SK-N-SH (cell line): ENCODE results near the gene CHD2. TPM values are rescaled to one million over a fixed set of nuclear protein-coding genes. Genes with fewer than 3 reads are reported as not detected.

Source experiments
- CTCF ChIA-PET: fragments of 300-600, 350-600 bp; formaldehyde crosslinking; extraction: SDS; loops from one replicate; lab custom pipeline; 2021; lab: Yijun Ruan, JAX
- POLR2A ChIA-PET: fragments of 350-600 bp; sonication (Branson Sonifier 250); formaldehyde crosslinking; extraction: SDS; loops from one replicate; lab custom pipeline; 2020; ENCODE audit warnings: antibody characterized with exemption, inconsistent platforms; lab: Yijun Ruan, JAX
- DNase-seq: peaks from one replicate; pipeline ENCODE4 v3.0.0; 2012
- H2AFZ ChIP-seq: fragments of 200-600 bp; sonication (generic); 2 replicates; pipeline ENCODE4 v1.8.1; 2016; ENCODE audit warnings: antibody characterized with exemption, mild to moderate bottlenecking, low read depth
- H3F3A ChIP-seq: fragments of 200-600 bp; sonication (generic); replicated peaks from 2 replicates; pipeline ENCODE3; 2016; ENCODE audit warnings: antibody characterized with exemption, mild to moderate bottlenecking; ENCODE audit not compliant: insufficient read depth
- H3K27ac ChIP-seq, 2 experiments: fragments of 200-500 bp in 1 of 2; fragments of 200-600 bp in 1 of 2; sonication (Bioruptor generic) in 1 of 2; sonication (generic), shearing (Covaris generic) in 1 of 2; 2 replicates each; pipeline versions ENCODE4 v1.5.1 to v1.6.1; 2014 to 2016; ENCODE audit warnings: low read depth in 2 of 2, inconsistent platforms in 1 of 2, low read length in 1 of 2, mild to moderate bottlenecking in 1 of 2, mixed read lengths in 1 of 2
- H3K27me3 ChIP-seq: fragments of 200-600 bp; sonication (generic), shearing (Covaris generic); 2 replicates; pipeline ENCODE4 v1.6.1; 2016; ENCODE audit warnings: mixed run types; ENCODE audit not compliant: insufficient read depth
- H3K36me3 ChIP-seq, 2 experiments: fragments of 200-500 bp in 1 of 2; fragments of 200-600 bp in 1 of 2; sonication (Bioruptor generic) in 1 of 2; sonication (generic) in 1 of 2; replicated peaks in 1 of 2; 2 replicates each; pipeline versions ENCODE3 to v1.5.1; 2014 to 2016; ENCODE audit warnings: low read length in 1 of 2, mild to moderate bottlenecking in 1 of 2; ENCODE audit not compliant: insufficient read depth in 2 of 2, control insufficient read depth in 1 of 2
- H3K4me1 ChIP-seq, 2 experiments: fragments of 200-500 bp in 1 of 2; fragments of 200-600 bp in 1 of 2; sonication (Bioruptor generic) in 1 of 2; sonication (generic), shearing (Covaris generic) in 1 of 2; 2 replicates each; pipeline versions ENCODE4 v1.5.1 to v1.6.1; 2014 to 2016; ENCODE audit warnings: low read depth in 1 of 2, low read length in 1 of 2, mixed run types in 1 of 2; ENCODE audit not compliant: insufficient read depth in 2 of 2, control insufficient read depth in 1 of 2
- H3K4me2 ChIP-seq: fragments of 200-600 bp; sonication (generic), shearing (Covaris generic); 2 replicates; pipeline ENCODE4 v1.6.1; 2017; ENCODE audit warnings: mixed run types
- H3K4me3 ChIP-seq, 2 experiments: fragments of 200-500 bp in 1 of 2; fragments of 200-600 bp in 1 of 2; sonication (Bioruptor generic) in 1 of 2; sonication (generic), shearing (Covaris generic) in 1 of 2; 2 replicates each; pipeline versions ENCODE4 v1.5.1 to v1.8.1; 2014 to 2016; ENCODE audit warnings: low read depth in 2 of 2, inconsistent platforms in 1 of 2, low read length in 1 of 2, mild to moderate bottlenecking in 1 of 2, mixed read lengths in 1 of 2, moderate library complexity in 1 of 2
- H3K79me2 ChIP-seq: fragments of 200-600 bp; sonication (generic); 2 replicates; pipeline ENCODE4 v1.8.1; 2017; ENCODE audit warnings: mild to moderate bottlenecking; ENCODE audit not compliant: insufficient read depth
- H3K9ac ChIP-seq: fragments of 200-600 bp; sonication (generic); 2 replicates; pipeline ENCODE4 v1.6.1; 2017; ENCODE audit warnings: mixed run types
- H3K9me2 ChIP-seq: fragments of 200-600 bp; sonication (generic); 2 replicates; pipeline ENCODE4 v1.6.1; 2017; ENCODE audit warnings: mixed run types
- H3K9me3 ChIP-seq: fragments of 200-600 bp; sonication (generic); 2 replicates; pipeline ENCODE4 v1.6.1; 2017; ENCODE audit warnings: mixed run types, mild to moderate bottlenecking, moderate library complexity
- H4K20me1 ChIP-seq: fragments of 200-600 bp; sonication (generic); 2 replicates; pipeline ENCODE4 v1.6.1; 2017; ENCODE audit warnings: mild to moderate bottlenecking, mixed run types; ENCODE audit not compliant: insufficient read depth
- CHD2 ChIP-seq: fragments of 150-350 bp; IDR thresholded peaks from 2 replicates; pipeline ENCODE4 v1.6.1; 2018; ENCODE audit warnings: low read length; ENCODE audit not compliant: partially characterized antibody
- ELF1 ChIP-seq: IDR thresholded peaks from 2 replicates; pipeline ENCODE4 v1.4.0; 2012
- EP300 ChIP-seq, 2 experiments: IDR thresholded peaks; 2 replicates each; pipeline versions ENCODE4 v1.4.0 to v1.6.1; 2012; ENCODE audit warnings: borderline replicate concordance in 1 of 2, low read depth in 1 of 2, low read length in 1 of 2
- FOSL2 ChIP-seq: IDR thresholded peaks from 2 replicates; pipeline ENCODE4 v1.4.0; 2012; ENCODE audit warnings: low read depth, mild to moderate bottlenecking, moderate library complexity, borderline replicate concordance
- FOXJ3 ChIP-seq: sonication (generic); formaldehyde crosslinking; IDR thresholded peaks from 2 replicates; pipeline ENCODE4 v1.5.1; 2020; ENCODE audit warnings: mild to moderate bottlenecking, missing genetic modification reagents
- GABPA ChIP-seq: IDR thresholded peaks from 2 replicates; pipeline ENCODE4 v1.4.0; 2012; ENCODE audit warnings: low read depth, mild to moderate bottlenecking
- MEF2A ChIP-seq: IDR thresholded peaks from 2 replicates; pipeline ENCODE4 v1.4.0; 2012; ENCODE audit warnings: low read depth, borderline replicate concordance
- MXI1 ChIP-seq: IDR thresholded peaks from 2 replicates; pipeline ENCODE4 v1.6.1; 2012; ENCODE audit warnings: mild to moderate bottlenecking, low read depth, low read length, improper control_type of control experiment
- NRF1 ChIP-seq: IDR thresholded peaks from 2 replicates; pipeline ENCODE4 v1.6.1; 2012; ENCODE audit warnings: low read depth, mild to moderate bottlenecking, low read length
- RAD21 ChIP-seq: IDR thresholded peaks from 2 replicates; pipeline ENCODE4 v1.6.1; 2012; ENCODE audit warnings: mild to moderate bottlenecking, low read length
- RFX5 ChIP-seq: IDR thresholded peaks from 2 replicates; pipeline ENCODE4 v1.6.1; 2012; ENCODE audit warnings: mild to moderate bottlenecking, improper control_type of control experiment, low read length
- SIN3A ChIP-seq: IDR thresholded peaks from 2 replicates; pipeline ENCODE4 v1.6.1; 2012; ENCODE audit warnings: low read depth, mild to moderate bottlenecking, low read length, moderate library complexity, borderline replicate concordance
- SMC3 ChIP-seq: IDR thresholded peaks from 2 replicates; pipeline ENCODE4 v1.6.1; 2012; ENCODE audit warnings: low read depth, low read length, improper control_type of control experiment
- TCF12 ChIP-seq: IDR thresholded peaks from 2 replicates; pipeline ENCODE4 v1.4.0; 2012
- WGBS: methylation state at CpG from one replicate; pipeline ENCODE4 v1.1.6; 2017; ENCODE audit warnings: low lambda C conversion rate; 5-methylcytosine and 5-hydroxymethylcytosine counted together
- polyA plus RNA-seq, 3 experiments: library from polyadenylated mRNA; depleted of rRNA; stranded (reverse); fragments of >200 nt; gene quantifications; 2 replicates each; pipeline ENCODE4 v1.2.3, GENCODE V29; 2012
- TF ChIP-seq, protein P1 (sequence below): fragments of 150-350 bp; IDR thresholded peaks from 2 replicates; pipeline ENCODE4 v1.6.1; 2016; ENCODE audit warnings: mild to moderate bottlenecking, low read depth, low read length
- TF ChIP-seq, protein P2 (sequence below): fragments of 150-350 bp; IDR thresholded peaks from 2 replicates; pipeline ENCODE4 v1.6.1; 2017; ENCODE audit warnings: antibody characterized with exemption, low read length, low read depth, borderline replicate concordance

The CHD2 gene
- polyA plus RNA-seq, 1 of the 3 experiments (the other 2 are of a cell fraction), result 25.3 TPM

DNA sequence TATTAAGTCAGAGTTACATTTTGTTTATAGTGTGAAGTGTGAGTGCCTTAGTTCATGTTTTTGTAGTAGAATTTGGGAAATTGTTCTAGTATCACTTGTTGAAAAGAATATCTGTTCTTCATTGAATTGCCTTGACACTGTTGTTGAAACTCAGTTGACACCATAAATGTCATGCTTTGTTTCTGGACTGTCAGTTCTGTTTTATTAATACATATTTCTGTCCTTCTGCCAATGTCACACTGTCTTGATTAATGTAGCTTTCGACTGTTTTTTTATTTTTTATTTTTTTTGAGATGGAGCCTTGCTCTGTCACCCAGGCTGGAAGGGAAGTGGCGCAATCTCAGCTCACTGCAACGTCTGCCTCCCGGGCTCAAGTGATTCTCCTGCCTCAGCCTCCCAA lies 59.1 kb downstream of the CHD2 start:
- WGBS, result 98% methylated on average over 4 of the region's 4 CpGs
- Histone ChIP-seq H3K27ac (no peak overlapping the region; a peak in 1 of 4 replicates), H3K27me3 (no peaks in the 10 kb centered on the region), H3K9ac (no peak overlapping the region), H3K9me2 (no peaks in the 10 kb centered on the region), H3K4me1 (no peaks in the 10 kb centered on the region), H3K36me3 (peaks cover 82 to 100% of the 10 kb centered on the region in 2 experiments), H3F3A (peaks cover 64% of the 10 kb centered on the region), H3K4me2 (no peak overlapping the region), H3K9me3 (peaks cover 9% of the 10 kb centered on the region; the same call in 1 of the 2 replicates), H3K79me2 (peaks cover 90% of the 10 kb centered on the region), H2AFZ (no peak overlapping the region), H4K20me1 (peaks cover 3% of the 10 kb centered on the region; the same call in 1 of the 2 replicates), H3K4me3 (no peak overlapping the region)
- CTCF ChIA-PET, result no interaction called here
- POLR2A ChIA-PET, result no interaction called here
- no peak for DNase-seq
- no peak for TF ChIP-seq RFX5
- TF ChIP-seq FOXJ3 (CRISPR knock-in tag), result no peak
- no peak for TF ChIP-seq SIN3A
- TF ChIP-seq RAD21, result no peak
- no peak for TF ChIP-seq TCF12
- no peak for TF ChIP-seq ELF1
- TF ChIP-seq, protein P1, sequence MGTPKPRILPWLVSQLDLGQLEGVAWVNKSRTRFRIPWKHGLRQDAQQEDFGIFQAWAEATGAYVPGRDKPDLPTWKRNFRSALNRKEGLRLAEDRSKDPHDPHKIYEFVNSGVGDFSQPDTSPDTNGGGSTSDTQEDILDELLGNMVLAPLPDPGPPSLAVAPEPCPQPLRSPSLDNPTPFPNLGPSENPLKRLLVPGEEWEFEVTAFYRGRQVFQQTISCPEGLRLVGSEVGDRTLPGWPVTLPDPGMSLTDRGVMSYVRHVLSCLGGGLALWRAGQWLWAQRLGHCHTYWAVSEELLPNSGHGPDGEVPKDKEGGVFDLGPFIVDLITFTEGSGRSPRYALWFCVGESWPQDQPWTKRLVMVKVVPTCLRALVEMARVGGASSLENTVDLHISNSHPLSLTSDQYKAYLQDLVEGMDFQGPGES, result no peak
- TF ChIP-seq MEF2A, result no peak
- TF ChIP-seq GABPA, result no peak
- TF ChIP-seq SMC3, result no peak
- TF ChIP-seq EP300 (IDR thresholded peaks at IDR 0.05; ENCODE audit: borderline replicate concordance in 1 of 2, low read depth in 1 of 2, low read length in 1 of 2), result no peak
- no peak for TF ChIP-seq NRF1
- no peak for TF ChIP-seq CHD2

DNA sequence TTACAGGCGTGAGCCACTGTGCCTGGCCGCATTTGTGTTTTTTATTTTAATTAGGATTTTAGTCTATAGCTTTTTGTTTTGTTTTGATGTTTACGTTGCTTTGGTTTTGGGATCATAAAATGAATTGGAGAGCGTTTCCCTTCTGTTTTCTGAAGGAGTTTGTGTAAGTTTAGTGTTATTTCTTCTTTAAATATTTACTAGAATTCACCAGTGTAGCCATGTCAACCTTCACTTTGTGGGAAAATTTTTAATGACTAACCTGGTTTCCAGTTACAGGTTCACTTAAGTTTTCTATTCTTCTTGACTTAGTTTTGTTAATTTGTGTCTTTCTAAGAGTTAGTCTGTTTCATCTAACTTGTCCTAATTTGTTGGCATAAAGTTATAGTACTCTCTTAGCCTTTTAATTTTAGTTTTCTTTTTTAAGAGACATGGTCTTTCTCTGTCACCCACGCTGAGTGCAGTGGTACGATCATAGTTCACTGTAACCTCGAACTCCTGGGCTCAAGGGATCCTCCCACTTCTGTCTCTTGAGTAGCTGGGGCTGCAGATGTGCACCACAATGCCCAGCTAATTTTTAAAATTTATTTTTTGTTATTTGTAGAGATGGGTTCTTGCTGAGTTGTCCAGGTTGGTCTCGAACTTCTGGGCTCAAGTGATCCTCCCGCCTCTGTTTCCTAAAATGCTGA lies 61.0 kb downstream of the CHD2 start:
- H3K79me2 ChIP-seq, result peaks cover 95% of the 10 kb centered on the region
- WGBS, result 93% methylated on average over 9 of the region's 9 CpGs
- H3F3A ChIP-seq, result peaks cover 47% of the 10 kb centered on the region
- ChIA-PET POLR2A (no interaction called here), CTCF (interaction anchor here (0.5 to 1.0 kb wide), 3 partner anchors 19 to 1159 kb away, joined by 3 to 4 read pairs (median 3); no protein-coding TSS in a partner anchor)
- peaks cover 9% of the 10 kb centered on the region; the same call in 1 of the 2 replicates for H3K9me3 ChIP-seq
- H3K9ac ChIP-seq, result no peak overlapping the region
- no peaks in the 10 kb centered on the region for H3K27me3 ChIP-seq
- peaks cover 76 to 99% of the 10 kb centered on the region in 2 experiments for H3K36me3 ChIP-seq
- no peak overlapping the region for H2AFZ ChIP-seq
- H3K4me3 ChIP-seq, result no peak overlapping the region
- no peaks in the 10 kb centered on the region for H3K9me2 ChIP-seq
- H3K4me1 ChIP-seq, result no peaks in the 10 kb centered on the region
- no peak overlapping the region for H3K4me2 ChIP-seq
- no peak for DNase-seq
- TF ChIP-seq MXI1, result no peak
- TF ChIP-seq NRF1, result no peak
- TF ChIP-seq SMC3, result no peak
- no peak for TF ChIP-seq FOSL2
- no peak for TF ChIP-seq RFX5
- TF ChIP-seq RAD21, result no peak
- no peak for TF ChIP-seq SIN3A
- TF ChIP-seq, protein P2, sequence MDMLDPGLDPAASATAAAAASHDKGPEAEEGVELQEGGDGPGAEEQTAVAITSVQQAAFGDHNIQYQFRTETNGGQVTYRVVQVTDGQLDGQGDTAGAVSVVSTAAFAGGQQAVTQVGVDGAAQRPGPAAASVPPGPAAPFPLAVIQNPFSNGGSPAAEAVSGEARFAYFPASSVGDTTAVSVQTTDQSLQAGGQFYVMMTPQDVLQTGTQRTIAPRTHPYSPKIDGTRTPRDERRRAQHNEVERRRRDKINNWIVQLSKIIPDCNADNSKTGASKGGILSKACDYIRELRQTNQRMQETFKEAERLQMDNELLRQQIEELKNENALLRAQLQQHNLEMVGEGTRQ, result no peak
- no peak overlapping the region for H3K27ac ChIP-seq
- peaks cover 3% of the 10 kb centered on the region; the same call in 1 of the 2 replicates for H4K20me1 ChIP-seq
